SK-N-SH treated with all-trans-retinoic acid at 6 μM for 48 hours (cell line): Measurements from ENCODE around the gene BMERB1.
A peak's percentile ranks its signal among the peaks of the same experiment; 100 is the strongest.

Source experiments
- ATAC-seq: fragments of 200-7000 bp; cut with Tn5 transposase; 3 replicates; pipeline ENCODE4 v1.9.1; 2020; ENCODE audit warnings: mild to moderate bottlenecking, moderate library complexity
- BACH2 ChIP-seq: fragments of 250-450 bp; sonication (Bioruptor Pico); IDR thresholded peaks from 2 replicates; pipeline ENCODE4 v1.9.0; 2021; ENCODE audit warnings: mild to moderate bottlenecking, borderline replicate concordance
- CREB5 ChIP-seq: fragments of 250-450 bp; sonication (Bioruptor Pico); IDR thresholded peaks from 2 replicates; pipeline ENCODE4 v1.5.1; 2020; ENCODE audit warnings: low read depth, mild to moderate bottlenecking, moderate library complexity
- CSDC2 ChIP-seq: fragments of 250-450 bp; sonication (Bioruptor Pico); IDR thresholded peaks from 2 replicates; pipeline ENCODE4 v1.5.0; 2020; ENCODE audit warnings: mild to moderate bottlenecking, moderate library complexity
- CSRNP3 ChIP-seq: fragments of 250-450 bp; sonication (Bioruptor Pico); IDR thresholded peaks from 2 replicates; pipeline ENCODE4 v1.5.1; 2021; ENCODE audit warnings: mild to moderate bottlenecking, moderate library complexity
- ESRRG ChIP-seq: fragments of 250-450 bp; sonication (Bioruptor Pico); IDR thresholded peaks from 2 replicates; pipeline ENCODE4 v1.6.1; 2021; ENCODE audit warnings: mild to moderate bottlenecking
- GLIS3 ChIP-seq: fragments of 250-450 bp; sonication (Bioruptor Pico); IDR thresholded peaks from 2 replicates; pipeline ENCODE4 v1.5.0; 2020; ENCODE audit warnings: mild to moderate bottlenecking, moderate library complexity
- OSR1 ChIP-seq: fragments of 250-450 bp; sonication (Bioruptor Pico); IDR thresholded peaks from 2 replicates; pipeline ENCODE4 v1.8.0; 2022; ENCODE audit warnings: moderate library complexity, mild to moderate bottlenecking, inconsistent platforms
- PATZ1 ChIP-seq: fragments of 250-450 bp; sonication (Bioruptor Pico); IDR thresholded peaks from 2 replicates; pipeline ENCODE4 v1.8.0; 2020; ENCODE audit warnings: mild to moderate bottlenecking, moderate library complexity, borderline replicate concordance
- POU6F1 ChIP-seq: fragments of 250-450 bp; sonication (Bioruptor Pico); IDR thresholded peaks from 2 replicates; pipeline ENCODE4 v1.8.0; 2021; ENCODE audit warnings: low read depth, mild to moderate bottlenecking, moderate library complexity, borderline replicate concordance
- PPARA ChIP-seq: fragments of 250-450 bp; sonication (Bioruptor Pico); IDR thresholded peaks from 2 replicates; pipeline ENCODE4 v1.5.0; 2020; ENCODE audit warnings: mild to moderate bottlenecking, borderline replicate concordance
- RARB ChIP-seq: fragments of 250-450 bp; sonication (Bioruptor Pico); IDR thresholded peaks from 2 replicates; pipeline ENCODE4 v1.8.0; 2021; ENCODE audit warnings: mild to moderate bottlenecking, moderate library complexity
- SNAI2 ChIP-seq: fragments of 250-450 bp; sonication (Bioruptor Pico); IDR thresholded peaks from 2 replicates; pipeline ENCODE4 v1.5.0; 2020; ENCODE audit warnings: mild to moderate bottlenecking, moderate library complexity
- TOX ChIP-seq: fragments of 250-450 bp; sonication (Bioruptor Pico); IDR thresholded peaks from 2 replicates; pipeline ENCODE4 v1.8.0; 2021; ENCODE audit warnings: mild to moderate bottlenecking, moderate library complexity, borderline replicate concordance
- TSHZ2 ChIP-seq: fragments of 250-450 bp; sonication (Bioruptor Pico); IDR thresholded peaks from 2 replicates; pipeline ENCODE4 v1.5.0; 2020; ENCODE audit warnings: mild to moderate bottlenecking, moderate library complexity
- ZC3H10 ChIP-seq: fragments of 250-450 bp; sonication (Bioruptor Pico); IDR thresholded peaks from 2 replicates; pipeline ENCODE4 v1.5.1; 2021; ENCODE audit warnings: mild to moderate bottlenecking, moderate library complexity
- ZFP3 ChIP-seq: fragments of 250-450 bp; sonication (Bioruptor Pico); IDR thresholded peaks from 2 replicates; pipeline ENCODE4 v1.5.0; 2020; ENCODE audit warnings: mild to moderate bottlenecking, moderate library complexity
- ZFP30 ChIP-seq: fragments of 450-650 bp; formaldehyde crosslinking; IDR thresholded peaks from 2 replicates; pipeline ENCODE4 v1.5.0; 2022; ENCODE audit warnings: mild to moderate bottlenecking, moderate library complexity
- ZNF565 ChIP-seq: fragments of 450-650 bp; formaldehyde crosslinking; conservative IDR thresholded peaks from 2 replicates; pipeline ENCODE4 v1.5.0; 2020; ENCODE audit warnings: low read depth, mild to moderate bottlenecking, moderate library complexity
- ZNF70 ChIP-seq: fragments of 450-650 bp; formaldehyde crosslinking; IDR thresholded peaks from 2 replicates; pipeline ENCODE4 v1.5.0; 2020; ENCODE audit warnings: mild to moderate bottlenecking, moderate library complexity
- ZNF8 ChIP-seq: fragments of 450-650 bp; formaldehyde crosslinking; IDR thresholded peaks from 2 replicates; pipeline ENCODE4 v1.5.0; 2020; ENCODE audit warnings: mild to moderate bottlenecking, moderate library complexity

BMERB1 gene

GRCh38 chr16:15509051-15509592, 74.7 kb downstream of the BMERB1 start:
- TF ChIP-seq ZNF8 (CRISPR knock-in tag) (no peak), SNAI2 (CRISPR knock-in tag) (no peak), POU6F1 (no peak), ZNF565 (no peak), BACH2 (CRISPR knock-in tag) (no peak), OSR1 (no peak), TSHZ2 (CRISPR knock-in tag) (no peak), RARB (CRISPR knock-in tag) (no peak), PATZ1 (no peak), ESRRG (CRISPR knock-in tag) (no peak), TOX (no peak)
- ATAC-seq: no peak

- no peak for TF ChIP-seq POU6F1
- TF ChIP-seq ZFP30 (CRISPR knock-in tag): no peak
- TF ChIP-seq ZFP3 (CRISPR knock-in tag): no peak
- no peak for TF ChIP-seq GLIS3 (CRISPR knock-in tag)
- no peak for TF ChIP-seq ZNF565
- no peak for TF ChIP-seq CSDC2 (CRISPR knock-in tag)
- TF ChIP-seq TOX: no peak
- TF ChIP-seq ZNF70 (CRISPR knock-in tag): no peak
- no peak for TF ChIP-seq CREB5 (CRISPR knock-in tag)
- no peak for TF ChIP-seq CSRNP3 (CRISPR knock-in tag)
- no peak for TF ChIP-seq ZC3H10 (CRISPR knock-in tag)
- peak; percentile 70 for ATAC-seq
Measured at GRCh38 chr16:15509593-15510535, 75.5 kb downstream of the BMERB1 start.

- no peak for ATAC-seq
- no peak for TF ChIP-seq ZC3H10 (CRISPR knock-in tag)
- no peak for TF ChIP-seq CREB5 (CRISPR knock-in tag)
- TF ChIP-seq ESRRG (CRISPR knock-in tag): no peak
- no peak for TF ChIP-seq OSR1
- no peak for TF ChIP-seq PPARA
- no peak for TF ChIP-seq CSRNP3 (CRISPR knock-in tag)
- no peak for TF ChIP-seq TSHZ2 (CRISPR knock-in tag)
Measured at GRCh38 chr16:15510992-15511391, 76.6 kb downstream of the BMERB1 start.
